GM12801 (cell line): ENCODE data around the gene WDR53.

Experiments
- TF ChIP-seq, protein P1 (sequence below): IDR thresholded peaks from one replicate; pipeline ENCODE4 v1.5.1; 2011; ENCODE audit warnings: control low read depth; ENCODE audit not compliant: insufficient read length; ENCODE audit errors: extremely low read depth

The WDR53 gene

GRCh38 chr3:196603683-196604082 is 35.3 kb upstream of the WDR53 start:
- TF ChIP-seq, protein P1, sequence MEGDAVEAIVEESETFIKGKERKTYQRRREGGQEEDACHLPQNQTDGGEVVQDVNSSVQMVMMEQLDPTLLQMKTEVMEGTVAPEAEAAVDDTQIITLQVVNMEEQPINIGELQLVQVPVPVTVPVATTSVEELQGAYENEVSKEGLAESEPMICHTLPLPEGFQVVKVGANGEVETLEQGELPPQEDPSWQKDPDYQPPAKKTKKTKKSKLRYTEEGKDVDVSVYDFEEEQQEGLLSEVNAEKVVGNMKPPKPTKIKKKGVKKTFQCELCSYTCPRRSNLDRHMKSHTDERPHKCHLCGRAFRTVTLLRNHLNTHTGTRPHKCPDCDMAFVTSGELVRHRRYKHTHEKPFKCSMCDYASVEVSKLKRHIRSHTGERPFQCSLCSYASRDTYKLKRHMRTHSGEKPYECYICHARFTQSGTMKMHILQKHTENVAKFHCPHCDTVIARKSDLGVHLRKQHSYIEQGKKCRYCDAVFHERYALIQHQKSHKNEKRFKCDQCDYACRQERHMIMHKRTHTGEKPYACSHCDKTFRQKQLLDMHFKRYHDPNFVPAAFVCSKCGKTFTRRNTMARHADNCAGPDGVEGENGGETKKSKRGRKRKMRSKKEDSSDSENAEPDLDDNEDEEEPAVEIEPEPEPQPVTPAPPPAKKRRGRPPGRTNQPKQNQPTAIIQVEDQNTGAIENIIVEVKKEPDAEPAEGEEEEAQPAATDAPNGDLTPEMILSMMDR, result no peak

DNA sequence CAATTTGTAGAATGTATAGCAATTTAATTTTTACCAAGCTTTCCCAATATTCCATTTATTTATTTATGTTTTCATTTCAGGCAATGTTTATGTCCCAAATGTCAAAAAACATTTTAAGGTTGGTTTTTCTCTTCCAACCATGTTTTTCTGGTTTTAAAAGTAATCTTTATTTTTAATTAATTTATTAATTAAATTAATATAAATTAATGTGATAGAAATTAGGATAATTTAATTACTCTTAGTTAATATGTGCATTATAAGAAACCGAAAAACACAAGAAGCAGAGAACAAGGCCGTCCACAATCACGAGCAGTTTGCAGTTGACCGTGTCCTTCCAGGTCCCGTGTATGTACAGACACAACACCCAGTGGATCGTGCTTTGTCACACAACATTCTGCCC is 34.3 kb upstream of the WDR53 start:
- TF ChIP-seq, protein P1, result no peak

DNA sequence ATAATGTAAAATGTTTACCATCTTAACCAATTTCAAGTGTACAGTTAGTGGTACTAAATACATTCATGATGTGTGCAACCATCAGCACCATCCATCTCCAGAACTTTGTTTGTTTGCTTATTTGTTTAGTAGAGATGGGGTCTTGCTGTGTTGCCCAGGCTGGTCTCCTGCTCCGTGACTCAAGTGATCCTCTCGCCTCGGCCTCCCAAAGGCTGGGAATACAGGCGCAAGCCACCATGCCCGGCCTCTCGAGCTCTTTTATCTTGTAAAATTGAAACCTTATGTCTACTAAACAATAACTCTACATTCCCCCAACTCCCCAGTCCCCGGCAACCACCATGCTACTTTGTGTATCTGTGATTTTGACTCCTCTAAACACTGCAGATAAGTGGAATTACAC is 32.0 kb upstream of the WDR53 start:
- TF ChIP-seq, protein P1, result no peak

DNA sequence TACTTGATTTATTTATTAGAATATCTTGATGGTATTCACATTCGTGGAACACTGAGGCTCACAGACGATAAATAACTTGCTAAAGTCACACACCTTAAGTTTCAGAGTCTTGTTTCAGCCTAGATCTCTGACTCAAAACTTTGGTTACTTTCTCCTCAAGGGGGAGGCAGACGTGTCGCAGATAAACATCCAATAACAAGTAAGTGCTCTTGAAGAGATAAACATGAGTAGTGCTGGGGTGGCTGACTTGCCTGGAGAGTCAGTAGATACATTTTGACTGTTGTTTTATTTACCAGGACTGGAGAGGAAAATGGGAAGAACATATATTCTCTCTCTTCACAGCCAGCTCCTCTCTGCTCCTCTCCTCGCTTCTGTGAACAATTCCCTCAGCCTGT is 31.4 kb upstream of the WDR53 start:
- TF ChIP-seq, protein P1, result no peak

DNA sequence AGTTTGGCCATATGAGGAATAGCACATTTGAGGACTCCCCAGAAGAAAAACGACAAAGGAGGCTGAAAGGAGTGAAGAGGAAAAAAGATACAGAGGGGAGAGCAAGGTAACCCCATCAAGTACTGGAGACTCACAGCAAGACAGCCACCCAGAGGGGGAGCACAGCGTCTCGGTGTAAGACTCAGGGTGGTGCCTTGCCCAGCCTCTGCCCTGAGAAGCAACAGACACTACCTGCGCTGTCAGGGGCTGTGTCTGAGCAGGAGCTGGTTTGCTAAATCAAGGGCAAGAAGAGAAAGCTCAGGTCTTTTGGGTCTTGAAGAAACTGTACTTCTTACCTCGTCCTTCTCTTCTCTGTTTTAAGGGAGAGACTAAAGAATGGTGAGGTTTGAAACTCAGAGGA is 28.0 kb upstream of the WDR53 start:
- TF ChIP-seq, protein P1, result no peak

- TF ChIP-seq, protein P1, result no peak
Measured at GRCh38 chr3:196590279-196590678, 21.9 kb upstream of the WDR53 start.

- TF ChIP-seq, protein P1, result no peak
Measured at GRCh38 chr3:196585044-196585757, 16.8 kb upstream of the WDR53 start.
